Epithelial cell of prostate (primary cell): ENCODE results near the gene AMOTL1.
A peak's percentile ranks its signal among the peaks of the same experiment; 100 is the strongest.

ENCODE experiments used
- DNase-seq: peaks from one replicate; pipeline ENCODE4 v3.0.0-alpha.2; 2011; ENCODE audit warnings: low read depth, low spot score
- H3K27ac ChIP-seq: fragments of 450-650 bp; 2 replicates; pipeline ENCODE4 v1.5.1; 2017; ENCODE audit warnings: mild to moderate bottlenecking

The AMOTL1 gene

GRCh38 chr11:94741022-94741679, 27.0 kb upstream of the AMOTL1 start:
- peak overlapping the region; percentile 51 for H3K27ac ChIP-seq
- DNase-seq: no peak

- peak overlapping the region; percentile 51 for H3K27ac ChIP-seq
- no peak for DNase-seq
Observed at GRCh38 chr11:94742665-94743064, 25.5 kb upstream of the AMOTL1 start.

DNA sequence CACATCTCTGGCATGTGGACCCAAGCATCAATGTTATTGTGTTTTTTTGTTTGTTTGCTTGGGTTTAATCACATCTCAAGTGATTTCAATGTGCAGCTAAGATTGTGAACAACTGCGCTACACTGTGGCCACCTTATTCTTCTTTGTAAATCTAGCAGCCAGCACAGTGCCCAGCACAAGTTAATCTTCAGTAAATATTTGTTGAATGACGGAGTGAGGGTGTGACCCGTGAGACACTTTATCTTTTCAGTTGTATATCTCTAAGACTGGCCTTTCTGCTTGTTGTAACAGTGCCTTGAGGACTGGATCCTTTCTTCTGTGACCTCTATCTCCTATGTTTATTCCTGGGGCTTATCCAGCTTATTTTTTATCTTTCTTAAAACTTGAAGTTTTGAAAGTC, 21.4 kb upstream of the AMOTL1 start:
- peak; percentile 36 for DNase-seq
- H3K27ac ChIP-seq: peak overlapping the region; percentile 100

DNA sequence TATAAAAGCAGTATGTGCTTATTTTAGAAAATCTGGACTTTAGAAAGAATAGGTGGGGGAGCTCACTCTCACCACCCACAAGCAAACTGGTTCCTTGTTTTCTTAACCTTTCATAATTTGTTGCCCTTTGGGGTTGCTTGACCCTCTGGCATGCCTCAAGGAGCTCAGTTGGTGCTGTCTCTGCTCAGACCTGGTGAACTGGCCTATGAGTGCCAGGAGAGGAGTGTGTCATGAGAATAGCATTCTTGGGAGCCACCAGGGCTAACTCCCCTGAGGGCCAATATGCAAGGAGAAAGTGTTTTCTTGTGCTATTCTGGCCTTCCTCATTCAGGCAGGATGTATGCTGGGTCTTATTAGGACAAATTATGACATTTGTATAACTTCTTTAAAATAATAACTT, 21.0 kb upstream of the AMOTL1 start:
- DNase-seq: peak; percentile 43
- peak overlapping the region; percentile 100 for H3K27ac ChIP-seq

DNA sequence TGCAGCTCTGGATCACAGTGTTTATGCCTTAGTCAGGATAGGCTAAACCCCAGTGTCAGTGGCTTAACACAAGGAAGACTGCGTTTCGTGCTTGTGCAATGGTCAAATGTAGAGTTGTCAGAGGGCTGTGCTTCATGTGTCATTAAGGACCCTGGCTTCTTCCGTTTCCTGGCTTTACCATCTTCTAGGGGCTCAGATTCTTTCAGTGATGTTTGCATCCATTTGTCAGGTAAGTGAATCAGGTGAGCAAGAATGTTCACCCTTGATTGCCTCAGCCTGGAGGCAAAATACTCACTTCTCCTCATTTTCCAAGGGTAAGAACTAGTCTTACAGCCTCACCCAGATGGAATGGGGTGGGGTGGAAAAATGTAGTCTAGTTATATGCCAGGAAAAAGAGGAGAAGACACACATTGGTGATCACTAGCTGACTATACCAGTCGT, 20.5 kb upstream of the AMOTL1 start:
- H3K27ac ChIP-seq: peak overlapping the region; percentile 100
- DNase-seq: peak; percentile 94

GRCh38 chr11:94749369-94749768, 18.8 kb upstream of the AMOTL1 start:
- peak overlapping the region; percentile 100 for H3K27ac ChIP-seq
- peak; percentile 98 for DNase-seq

- no peak for DNase-seq
- peak overlapping the region; percentile 100 for H3K27ac ChIP-seq
Observed at GRCh38 chr11:94750319-94751217, 17.6 kb upstream of the AMOTL1 start.

- H3K27ac ChIP-seq: peak overlapping the region; percentile 100
- DNase-seq: no peak
Observed at GRCh38 chr11:94751218-94751609, 16.9 kb upstream of the AMOTL1 start.

DNA sequence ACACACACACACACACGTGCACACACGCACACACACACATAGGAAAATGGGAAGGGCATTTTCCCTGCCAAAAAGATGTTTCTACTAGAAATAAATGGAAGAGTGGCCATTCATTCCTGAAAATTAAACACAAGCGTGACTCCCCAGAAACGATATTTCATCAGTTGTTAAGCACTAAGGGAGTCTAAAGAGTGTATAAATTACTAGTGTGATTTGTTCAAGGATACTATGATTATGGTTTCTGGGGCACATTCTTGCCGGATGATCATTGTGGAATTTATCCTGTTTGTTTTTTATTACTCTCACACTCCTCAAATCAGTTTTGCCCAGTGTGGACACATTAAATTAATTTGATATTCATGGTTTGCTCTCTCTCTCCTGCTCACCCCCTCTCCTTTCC, 16.4 kb upstream of the AMOTL1 start:
- H3K27ac ChIP-seq: peak overlapping the region; percentile 100
- no peak for DNase-seq

DNA sequence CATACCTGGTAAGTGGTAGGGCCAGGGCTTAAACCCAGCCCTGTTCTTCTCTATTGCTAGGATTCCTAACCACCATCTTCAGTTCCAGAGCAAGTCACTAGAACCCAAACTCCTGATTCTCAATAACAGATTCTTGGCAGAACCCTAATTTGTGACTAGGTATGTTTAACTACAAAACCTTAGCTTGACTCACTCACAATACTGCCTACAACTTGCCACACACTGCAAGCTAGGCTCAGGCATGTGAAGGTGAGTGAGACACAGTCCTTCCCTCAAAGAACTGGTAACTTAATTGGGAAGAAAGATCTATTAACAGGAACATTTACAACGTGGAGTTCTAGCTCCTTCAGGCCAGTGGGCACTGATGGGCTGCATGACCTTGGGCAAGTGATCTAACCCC, 14.5 kb upstream of the AMOTL1 start:
- H3K27ac ChIP-seq: peak overlapping the region; percentile 100
- no peak for DNase-seq

- peak overlapping the region; percentile 100 for H3K27ac ChIP-seq
- DNase-seq: no peak
Observed at GRCh38 chr11:94754335-94754734, 13.8 kb upstream of the AMOTL1 start.

DNA sequence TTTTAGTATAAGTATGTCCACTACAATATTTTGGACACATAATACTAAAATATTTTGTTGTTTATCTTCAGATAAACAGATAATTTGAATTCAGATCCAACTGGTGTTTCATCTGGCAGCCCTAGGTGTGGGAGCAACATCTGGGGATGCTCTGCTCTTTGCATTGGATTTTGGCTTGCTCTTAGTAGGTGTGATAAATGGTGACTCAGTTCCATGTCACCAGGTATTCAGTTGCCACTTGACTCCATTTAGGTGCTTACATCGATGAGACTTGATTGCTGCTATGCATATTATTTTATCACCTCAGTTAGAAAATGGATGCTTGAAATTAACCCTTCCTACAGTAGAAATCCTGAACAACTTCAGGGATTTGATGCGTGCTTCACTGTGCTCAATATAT, 13.3 kb upstream of the AMOTL1 start:
- peak overlapping the region; percentile 100 for H3K27ac ChIP-seq

GRCh38 chr11:94755494-94755893, 12.7 kb upstream of the AMOTL1 start:
- DNase-seq: no peak
- H3K27ac ChIP-seq: no peak overlapping the region

More for the DNA sequence above, 13.3 kb upstream of the AMOTL1 start:
- no peak for DNase-seq

GRCh38 chr11:94757037-94757735, 11.0 kb upstream of the AMOTL1 start:
- no peak overlapping the region for H3K27ac ChIP-seq
- DNase-seq: no peak

GRCh38 chr11:94758666-94759065, 9.5 kb upstream of the AMOTL1 start:
- no peak for DNase-seq
- no peak overlapping the region for H3K27ac ChIP-seq

GRCh38 chr11:94759522-94759921, 8.6 kb upstream of the AMOTL1 start:
- H3K27ac ChIP-seq: no peak overlapping the region
- DNase-seq: no peak

GRCh38 chr11:94760296-94760695, 7.9 kb upstream of the AMOTL1 start:
- no peak overlapping the region for H3K27ac ChIP-seq
- no peak for DNase-seq

DNA sequence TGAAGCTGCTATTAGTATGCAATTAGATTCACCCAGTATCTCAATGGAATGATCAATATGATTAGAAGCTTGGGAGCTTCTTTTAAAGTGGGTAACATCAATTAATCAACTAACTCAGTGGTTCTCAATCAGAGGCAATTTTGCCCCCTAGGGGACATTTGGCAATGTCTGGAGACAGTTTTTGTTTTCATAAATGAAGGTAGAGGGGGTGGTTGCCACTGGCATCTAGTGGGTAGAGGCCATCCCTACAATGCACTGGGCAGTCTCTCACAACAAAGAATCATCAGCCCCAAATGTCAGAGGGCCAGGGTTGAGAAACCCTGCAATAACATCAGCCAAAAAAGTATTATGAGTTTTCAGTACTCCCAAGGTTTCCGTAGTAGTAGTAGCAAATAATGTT, 5.9 kb upstream of the AMOTL1 start:
- no peak for DNase-seq

GRCh38 chr11:94762995-94763394, 5.2 kb upstream of the AMOTL1 start:
- DNase-seq: no peak
- H3K27ac ChIP-seq: no peak overlapping the region

More for the DNA sequence above, 5.9 kb upstream of the AMOTL1 start:
- H3K27ac ChIP-seq: no peak overlapping the region

GRCh38 chr11:94766713-94767206, 1.4 kb upstream of the AMOTL1 start:
- no peak for DNase-seq
- H3K27ac ChIP-seq: peak overlapping the region; percentile 98

DNA sequence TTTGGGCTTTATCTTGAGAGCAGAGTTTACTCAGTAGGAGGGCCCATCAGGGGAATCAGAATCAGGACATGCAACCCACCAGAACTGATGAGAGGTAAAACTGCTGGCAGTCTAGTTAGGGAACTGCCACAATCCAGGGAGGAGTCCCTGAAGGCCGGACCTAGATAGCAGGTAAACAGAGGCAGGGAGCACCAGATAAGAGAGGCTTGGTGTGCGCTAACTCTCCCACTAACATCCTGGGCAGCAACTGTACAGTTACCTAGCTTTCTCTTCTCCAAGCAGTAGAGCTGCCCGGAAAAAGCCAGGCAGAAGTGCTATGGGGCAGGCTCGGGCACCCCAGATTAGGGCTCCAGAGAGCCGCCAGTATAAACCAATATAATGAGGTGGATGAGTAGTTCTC, 865 bp upstream of the AMOTL1 start:
- no peak for DNase-seq
- H3K27ac ChIP-seq: peak overlapping the region; percentile 98
